Adipocyte (in vitro differentiated cells): Measurements from ENCODE around the gene CCDC51.
"Not testable (repeated sequence)": the region's sequence is repeated elsewhere in the genome, so short reads cannot be mapped to it uniquely, and the experiment has no call there.

Experiments used
- DNase-seq: peaks from one replicate; pipeline ENCODE4 v3.0.0-alpha.2; 2015; ENCODE audit warnings: low read depth
- H3K27me3 ChIP-seq: replicated peaks from 2 replicates; pipeline ENCODE4 v1.7.0; 2013; ENCODE audit warnings: mild to moderate bottlenecking, low read length, moderate library complexity; ENCODE audit not compliant: control insufficient read depth, insufficient read depth
- H3K36me3 ChIP-seq: 2 replicates; pipeline ENCODE4 v1.7.0; 2013; ENCODE audit warnings: low read length, mild to moderate bottlenecking, moderate library complexity; ENCODE audit not compliant: control insufficient read depth, insufficient read depth, severe bottlenecking
- H3K4me1 ChIP-seq: 2 replicates; pipeline ENCODE4 v1.7.0; 2013; ENCODE audit warnings: mild to moderate bottlenecking, low read length, moderate library complexity; ENCODE audit not compliant: control insufficient read depth, insufficient read depth
- H3K4me3 ChIP-seq: 2 replicates; pipeline ENCODE4 v1.7.0; 2013; ENCODE audit warnings: mild to moderate bottlenecking, low read length, moderate library complexity
- H3K9ac ChIP-seq: 2 replicates; pipeline ENCODE4 v1.7.0; 2013; ENCODE audit warnings: mild to moderate bottlenecking, low read length, moderate library complexity
- H3K9me3 ChIP-seq: 2 replicates; pipeline ENCODE4 v1.7.0; 2013; ENCODE audit warnings: mild to moderate bottlenecking, low read length, moderate library complexity; ENCODE audit not compliant: control insufficient read depth

Gene CCDC51

GRCh38 chr3:48402907-48403306, 37.0 kb downstream of the CCDC51 start:
- Histone ChIP-seq H3K4me3 (no peak overlapping the region), H3K36me3 (peaks cover 21% of the 10 kb centered on the region), H3K9ac (no peak overlapping the region), H3K4me1 (peaks cover 17% of the 10 kb centered on the region), H3K9me3 (no peaks in the 10 kb centered on the region), H3K27me3 (no peaks in the 10 kb centered on the region)
- DNase-seq, result no peak

GRCh38 chr3:48402281-48402732, 37.6 kb downstream of the CCDC51 start:
- Histone ChIP-seq H3K9me3 (no peaks in the 10 kb centered on the region), H3K4me3 (no peak overlapping the region), H3K36me3 (peaks cover 21% of the 10 kb centered on the region), H3K27me3 (no peaks in the 10 kb centered on the region), H3K4me1 (peaks cover 17% of the 10 kb centered on the region), H3K9ac (no peak overlapping the region)
- peak; percentile 89 for DNase-seq

DNA sequence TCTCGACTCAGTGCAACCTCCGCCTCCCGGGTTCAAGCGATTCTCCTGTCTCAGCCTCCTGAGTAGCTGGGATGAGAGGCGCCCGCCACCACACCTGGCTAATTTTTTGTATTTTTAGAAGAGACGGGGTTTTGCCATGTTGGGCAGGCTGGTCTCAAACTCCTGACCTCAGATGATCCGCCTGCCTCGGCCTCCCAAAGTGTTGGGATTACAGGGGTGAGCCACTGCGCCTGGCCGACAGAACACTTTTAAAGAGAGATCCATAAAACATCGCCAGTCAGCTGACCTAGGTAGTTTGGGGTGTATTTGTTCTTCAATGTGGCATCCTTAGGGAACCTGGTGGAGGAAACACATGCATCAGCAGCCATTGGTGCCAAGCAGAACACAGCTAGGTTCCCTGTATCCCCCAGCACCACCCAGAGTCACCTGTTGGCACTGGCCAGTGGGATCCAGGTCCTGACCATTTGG, 38.5 kb downstream of the CCDC51 start:
- peak overlapping the region; percentile 80 for H3K9ac ChIP-seq
- H3K9me3 ChIP-seq, DNase-seq, H3K27me3 ChIP-seq: not testable (repeated sequence)
- peak overlapping the region; percentile 58 for H3K4me3 ChIP-seq
- H3K4me1 ChIP-seq, result peaks cover 17% of the 10 kb centered on the region
- peaks cover 13% of the 10 kb centered on the region for H3K36me3 ChIP-seq

DNA sequence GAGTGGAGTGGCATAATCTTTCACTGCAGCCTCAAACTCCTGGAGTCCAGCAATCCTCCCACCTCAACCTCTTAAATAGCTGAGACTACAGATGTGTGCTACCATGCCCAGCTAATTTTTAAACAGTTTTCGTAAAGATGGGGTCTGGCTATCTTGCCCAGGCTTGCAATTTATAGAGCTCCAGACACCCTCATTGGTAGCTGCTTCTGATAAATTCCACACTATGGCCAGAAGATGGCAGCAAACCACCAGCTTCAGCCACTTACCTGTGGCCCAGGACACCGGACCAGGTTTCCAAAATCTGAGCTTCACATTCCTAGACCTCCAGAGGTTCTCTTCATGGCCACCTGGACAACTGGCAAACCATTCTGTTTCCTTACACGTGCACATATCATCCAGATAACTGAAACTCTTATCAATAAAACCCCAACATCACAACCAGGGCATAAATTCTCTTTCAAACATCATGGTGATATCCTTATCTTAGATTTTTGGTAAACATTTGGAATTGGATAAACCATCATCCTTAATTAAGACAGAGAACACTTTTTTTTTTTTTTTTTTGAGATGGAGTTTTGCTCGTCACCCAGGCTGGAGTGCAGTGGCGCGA, 39.0 kb downstream of the CCDC51 start:
- Histone ChIP-seq H3K9ac (no peak overlapping the region), H3K4me1 (peaks cover 17% of the 10 kb centered on the region), H3K9me3 (no peaks in the 10 kb centered on the region), H3K27me3 (no peaks in the 10 kb centered on the region), H3K36me3 (peaks cover 8% of the 10 kb centered on the region), H3K4me3 (no peak overlapping the region)
- DNase-seq, result peak; percentile 70

- Histone ChIP-seq H3K9ac (no peak overlapping the region), H3K36me3 (peaks cover 8% of the 10 kb centered on the region), H3K9me3 (no peaks in the 10 kb centered on the region), H3K4me3 (no peak overlapping the region), H3K4me1 (peaks cover 17% of the 10 kb centered on the region), H3K27me3 (peaks cover 5% of the 10 kb centered on the region)
- no peak for DNase-seq
Observed at GRCh38 chr3:48399387-48400172, 40.3 kb downstream of the CCDC51 start.

GRCh38 chr3:48398701-48399386, 41.1 kb downstream of the CCDC51 start:
- Histone ChIP-seq H3K9ac (no peak overlapping the region), H3K36me3 (peaks cover 2% of the 10 kb centered on the region), H3K27me3 (peaks cover 9% of the 10 kb centered on the region), H3K4me1 (peaks cover 17% of the 10 kb centered on the region), H3K9me3 (no peaks in the 10 kb centered on the region), H3K4me3 (no peak overlapping the region)
- no peak for DNase-seq

- peaks cover 9% of the 10 kb centered on the region for H3K27me3 ChIP-seq
- no peak for DNase-seq
- H3K4me3 ChIP-seq, result no peak overlapping the region
- no peak overlapping the region for H3K9ac ChIP-seq
- peaks cover 17% of the 10 kb centered on the region for H3K4me1 ChIP-seq
- no peaks in the 10 kb centered on the region for H3K9me3 ChIP-seq
- no peaks in the 10 kb centered on the region for H3K36me3 ChIP-seq
Observed at GRCh38 chr3:48397767-48398681, 41.9 kb downstream of the CCDC51 start.

DNA sequence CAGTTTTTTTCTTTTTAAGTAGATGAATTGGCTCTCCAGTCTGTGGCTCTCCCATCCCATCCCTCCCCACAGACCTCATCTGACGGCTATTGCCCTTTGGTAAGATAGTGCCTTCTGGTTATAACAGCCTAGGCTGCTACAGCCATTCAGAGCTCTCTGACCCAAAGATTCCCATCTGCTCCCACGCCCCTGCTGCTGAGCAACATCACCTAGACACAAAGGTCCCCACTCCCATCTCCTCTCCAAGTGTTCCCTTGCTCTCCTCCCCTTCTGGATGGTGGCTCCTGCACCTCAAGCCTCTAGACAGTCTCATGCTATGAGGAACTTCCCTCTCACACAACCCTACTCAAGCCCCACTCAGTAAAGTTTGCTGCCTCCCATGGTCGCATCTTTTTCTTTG, 44.2 kb downstream of the CCDC51 start:
- no peaks in the 10 kb centered on the region for H3K9me3 ChIP-seq
- no peak overlapping the region for H3K4me3 ChIP-seq
- H3K36me3 ChIP-seq, result no peaks in the 10 kb centered on the region
- H3K4me1 ChIP-seq, result no peaks in the 10 kb centered on the region
- H3K27me3 ChIP-seq, result peaks cover 9% of the 10 kb centered on the region
- H3K9ac ChIP-seq, result no peak overlapping the region
- DNase-seq, result no peak

- H3K4me3 ChIP-seq, result no peak overlapping the region
- no peak for DNase-seq
- H3K9ac ChIP-seq, result no peak overlapping the region
- peaks cover 9% of the 10 kb centered on the region for H3K27me3 ChIP-seq
- H3K4me1 ChIP-seq, result no peaks in the 10 kb centered on the region
- H3K9me3 ChIP-seq, result no peaks in the 10 kb centered on the region
- no peaks in the 10 kb centered on the region for H3K36me3 ChIP-seq
Observed at GRCh38 chr3:48394391-48394790, 45.5 kb downstream of the CCDC51 start.

- DNase-seq, result no peak
- Histone ChIP-seq H3K27me3 (no peaks in the 10 kb centered on the region), H3K9ac (no peak overlapping the region), H3K9me3 (peaks cover 7% of the 10 kb centered on the region), H3K4me3 (no peak overlapping the region), H3K36me3 (no peaks in the 10 kb centered on the region), H3K4me1 (no peaks in the 10 kb centered on the region)
Observed at GRCh38 chr3:48388966-48389365, 51.0 kb downstream of the CCDC51 start.
